Right ventricle myocardium superior (tissue), 1 donor: Measurements from ENCODE around the gene CYP39A1. TPM values are rescaled to one million over a fixed set of nuclear protein-coding genes. Genes with fewer than 3 reads are reported as not detected.

ENCODE experiments used
- ATAC-seq: fragments of 200-7000 bp; cut with Tn5 transposase; one replicate; pipeline ENCODE4 v1.9.1; 2020; ENCODE audit warnings: mild to moderate bottlenecking; ENCODE audit not compliant: poor library complexity
- DNase-seq: peaks from one replicate; pipeline ENCODE4 v3.0.0-alpha.2; 2020
- intact Hi-C: fragments of 100-400 bp; cut with DNase I; formaldehyde crosslinking; loops from one replicate; pipeline ENCODE4 v1.11.2; 2022
- total RNA-seq: library from RNA; stranded (reverse); fragmentation: NEBNext Ultra II Directional; extraction: Animal tissue kit (Norgen Biotek cat#: 25700); gene quantifications from one replicate; pipeline ENCODE4 v1.2.1, GENCODE V29; 2021
- donor health status: DM: no; HTN: yes; CAD: no; lungs with severe emphysema.

The CYP39A1 gene
- total RNA-seq, 1 donor from 2014 or later = 4.7 TPM

- intact Hi-C loops = no loop called here
- DNase-seq (no peak), ATAC-seq (no peak)
Measured at GRCh38 chr6:46541556-46541955, 111.1 kb downstream of the CYP39A1 start.

GRCh38 chr6:46539866-46540265, 112.8 kb downstream of the CYP39A1 start:
- ATAC-seq (no peak), DNase-seq (no peak)
- intact Hi-C loops = no loop called here

GRCh38 chr6:46538800-46539480, 113.7 kb downstream of the CYP39A1 start:
- ATAC-seq = no peak
- intact Hi-C loops = no loop called here
- no peak for DNase-seq

GRCh38 chr6:46530896-46531295, 121.7 kb downstream of the CYP39A1 start:
- no peak for DNase-seq
- intact Hi-C loops = no loop called here
- no peak for ATAC-seq

- ATAC-seq (no peak), DNase-seq (no peak)
- intact Hi-C loops = no loop called here
Measured at GRCh38 chr6:46528961-46529750, 123.5 kb downstream of the CYP39A1 start.

- DNase-seq (no peak), ATAC-seq (no peak)
- intact Hi-C loops = no loop called here
Measured at GRCh38 chr6:46526607-46527006, 126.0 kb downstream of the CYP39A1 start.

- ATAC-seq (no peak), DNase-seq (no peak)
- intact Hi-C loops = no loop called here
Measured at GRCh38 chr6:46525583-46525982, 127.0 kb downstream of the CYP39A1 start.

- no peak for ATAC-seq
- no peak for DNase-seq
- intact Hi-C loops = no loop called here
Measured at GRCh38 chr6:46521464-46521971, 131.1 kb downstream of the CYP39A1 start.

- intact Hi-C loops = no loop called here
- ATAC-seq = no peak
- no peak for DNase-seq
Measured at GRCh38 chr6:46517202-46517601, 135.4 kb downstream of the CYP39A1 start.

GRCh38 chr6:46513533-46513932, 139.1 kb downstream of the CYP39A1 start:
- ATAC-seq = peak; percentile 74
- intact Hi-C loops = no loop called here
- no peak for DNase-seq

- intact Hi-C loops = no loop called here
- peak; percentile 26 for DNase-seq
- peak; percentile 56 for ATAC-seq
Measured at GRCh38 chr6:46511320-46511719, 141.3 kb downstream of the CYP39A1 start.

- ATAC-seq = peak; percentile 41
- intact Hi-C loops = no loop called here
- DNase-seq = no peak
Measured at GRCh38 chr6:46510651-46511050, 142.0 kb downstream of the CYP39A1 start.

GRCh38 chr6:46509981-46510510, 142.6 kb downstream of the CYP39A1 start:
- ATAC-seq = no peak
- intact Hi-C loops = no loop called here
- no peak for DNase-seq

- no peak for DNase-seq
- intact Hi-C loops = no loop called here
- peak; percentile 50 for ATAC-seq
Measured at GRCh38 chr6:46509063-46509462, 143.6 kb downstream of the CYP39A1 start.

GRCh38 chr6:46507426-46507825, 145.2 kb downstream of the CYP39A1 start:
- DNase-seq (no peak), ATAC-seq (no peak)
- intact Hi-C loops = no loop called here

GRCh38 chr6:46505693-46506512, 146.7 kb downstream of the CYP39A1 start:
- peak; percentile 62 for DNase-seq
- intact Hi-C loops = no loop called here
- ATAC-seq = peak; percentile 88

- ATAC-seq = no peak
- intact Hi-C loops = no loop called here
- DNase-seq = no peak
Measured at GRCh38 chr6:46504242-46504641, 148.4 kb downstream of the CYP39A1 start.

GRCh38 chr6:46502486-46503119, 150.0 kb downstream of the CYP39A1 start:
- DNase-seq = no peak
- intact Hi-C loops = no loop called here
- ATAC-seq = no peak
